GM06990 (cell line): Measurements from ENCODE around the gene DNM1.

Source experiments
- DNase-seq: peaks from one replicate; pipeline ENCODE4 v3.0.0-alpha.2; 2011; ENCODE audit not compliant: insufficient read length; ENCODE audit errors: extremely low read depth
- H3K27me3 ChIP-seq: replicated peaks from 2 replicates; pipeline ENCODE4 v1.6.0; 2011; ENCODE audit warnings: low read length; ENCODE audit not compliant: control insufficient read depth, insufficient read depth
- H3K36me3 ChIP-seq: 2 replicates; pipeline ENCODE4 v1.5.1; 2011; ENCODE audit warnings: low read length; ENCODE audit not compliant: control insufficient read depth, insufficient read depth
- H3K4me3 ChIP-seq: replicated peaks from 2 replicates; pipeline ENCODE4 v1.5.1; 2011; ENCODE audit warnings: low read depth, mild to moderate bottlenecking, control low read depth, low read length
- TF ChIP-seq, protein P1 (sequence below): IDR thresholded peaks from 2 replicates; pipeline ENCODE4 v1.5.1; 2011; ENCODE audit warnings: low read length, control low read depth, mild to moderate bottlenecking, inconsistent platforms; ENCODE audit not compliant: insufficient read depth, poor library complexity, severe bottlenecking

DNM1 gene

DNA sequence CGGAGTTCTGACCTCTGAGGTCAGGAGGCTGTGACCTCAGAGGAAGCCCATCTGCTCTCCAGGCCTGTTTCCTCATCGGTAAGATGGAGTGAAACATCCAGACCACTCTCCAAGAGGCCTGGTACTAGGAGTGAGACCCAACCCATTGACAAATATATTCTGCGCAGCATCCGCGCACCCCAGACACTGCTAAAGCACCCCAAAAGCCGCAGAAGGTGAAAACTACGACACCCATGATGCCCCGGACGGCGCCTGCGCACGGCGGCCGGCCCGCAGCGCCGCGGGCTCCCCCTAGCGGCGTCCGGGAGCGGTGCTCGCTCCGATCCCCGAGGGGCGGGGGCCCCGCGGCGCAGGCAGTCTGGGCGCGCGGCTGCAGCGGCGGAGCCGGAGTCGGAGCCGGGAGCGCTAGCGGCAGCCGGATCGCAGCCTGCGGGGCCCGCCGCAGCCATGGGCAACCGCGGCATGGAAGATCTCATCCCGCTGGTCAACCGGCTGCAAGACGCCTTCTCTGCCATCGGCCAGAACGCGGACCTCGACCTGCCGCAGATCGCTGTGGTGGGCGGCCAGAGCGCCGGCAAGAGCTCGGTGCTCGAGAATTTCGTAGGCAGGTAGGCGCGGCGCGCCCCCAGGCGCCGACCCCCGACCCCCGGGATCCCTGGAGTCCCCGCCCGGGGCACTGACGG lies at the start of gene DNM1:
TSS of gene DNM1 (plus strand) at position 356 of the 683 bp plus-strand sequence. CDS start at position 448, 92 bp downstream.
- DNase-seq = peak; percentile 76
- H3K27me3 ChIP-seq = peaks cover 4% of the 10 kb centered on the region
- TF ChIP-seq, protein P1, sequence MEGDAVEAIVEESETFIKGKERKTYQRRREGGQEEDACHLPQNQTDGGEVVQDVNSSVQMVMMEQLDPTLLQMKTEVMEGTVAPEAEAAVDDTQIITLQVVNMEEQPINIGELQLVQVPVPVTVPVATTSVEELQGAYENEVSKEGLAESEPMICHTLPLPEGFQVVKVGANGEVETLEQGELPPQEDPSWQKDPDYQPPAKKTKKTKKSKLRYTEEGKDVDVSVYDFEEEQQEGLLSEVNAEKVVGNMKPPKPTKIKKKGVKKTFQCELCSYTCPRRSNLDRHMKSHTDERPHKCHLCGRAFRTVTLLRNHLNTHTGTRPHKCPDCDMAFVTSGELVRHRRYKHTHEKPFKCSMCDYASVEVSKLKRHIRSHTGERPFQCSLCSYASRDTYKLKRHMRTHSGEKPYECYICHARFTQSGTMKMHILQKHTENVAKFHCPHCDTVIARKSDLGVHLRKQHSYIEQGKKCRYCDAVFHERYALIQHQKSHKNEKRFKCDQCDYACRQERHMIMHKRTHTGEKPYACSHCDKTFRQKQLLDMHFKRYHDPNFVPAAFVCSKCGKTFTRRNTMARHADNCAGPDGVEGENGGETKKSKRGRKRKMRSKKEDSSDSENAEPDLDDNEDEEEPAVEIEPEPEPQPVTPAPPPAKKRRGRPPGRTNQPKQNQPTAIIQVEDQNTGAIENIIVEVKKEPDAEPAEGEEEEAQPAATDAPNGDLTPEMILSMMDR = no peak

DNA sequence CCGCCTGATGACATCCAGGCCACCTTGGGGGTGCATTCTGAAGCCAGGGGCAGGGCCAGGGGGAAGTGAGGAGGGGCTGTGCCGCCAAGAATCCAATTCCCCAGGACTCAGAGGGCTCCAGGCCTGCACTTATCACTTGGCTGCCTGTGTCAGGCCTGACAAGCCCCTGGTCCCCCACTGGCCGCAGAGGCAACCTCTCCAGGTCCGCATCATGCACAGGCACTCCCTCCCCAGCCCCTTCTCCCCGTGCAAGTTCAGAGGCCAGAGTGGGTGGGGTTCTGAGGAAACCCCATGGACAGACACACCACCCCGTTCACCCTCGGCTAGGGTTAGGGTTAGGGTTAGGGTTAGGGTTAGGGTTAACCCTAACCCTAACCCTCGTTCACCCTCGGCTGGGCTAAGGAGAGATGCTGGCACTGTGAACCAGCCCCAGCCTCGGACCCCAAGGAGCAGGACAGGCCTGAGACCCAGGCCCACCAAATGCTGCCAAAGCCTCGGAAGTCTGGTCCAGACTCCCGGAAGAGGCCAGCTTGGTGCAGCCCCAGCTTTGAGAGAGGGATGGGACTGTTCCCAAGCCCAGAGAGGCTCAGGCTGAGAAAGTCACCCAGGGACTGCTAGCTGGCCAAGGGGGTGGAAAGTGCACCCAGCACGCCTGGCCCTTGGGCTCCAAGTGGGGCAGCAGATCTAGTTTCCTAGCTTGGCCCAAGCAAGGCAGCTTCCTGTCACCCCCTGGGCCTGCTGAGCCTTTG lies 49.1 kb upstream of the DNM1 start:
- Histone ChIP-seq H3K4me3 (no peak overlapping the region), H3K27me3 (no peaks in the 10 kb centered on the region; the same call in 1 of the 2 replicates), H3K36me3 (no peaks in the 10 kb centered on the region)
- no peak for DNase-seq
- TF ChIP-seq, protein P1 = no peak

More for the DNA sequence above, at the start of gene DNM1:
- peak within 1 kb of the TSS; percentile 56 for H3K4me3 ChIP-seq
- H3K36me3 ChIP-seq = no peaks in the 10 kb centered on the region

DNA sequence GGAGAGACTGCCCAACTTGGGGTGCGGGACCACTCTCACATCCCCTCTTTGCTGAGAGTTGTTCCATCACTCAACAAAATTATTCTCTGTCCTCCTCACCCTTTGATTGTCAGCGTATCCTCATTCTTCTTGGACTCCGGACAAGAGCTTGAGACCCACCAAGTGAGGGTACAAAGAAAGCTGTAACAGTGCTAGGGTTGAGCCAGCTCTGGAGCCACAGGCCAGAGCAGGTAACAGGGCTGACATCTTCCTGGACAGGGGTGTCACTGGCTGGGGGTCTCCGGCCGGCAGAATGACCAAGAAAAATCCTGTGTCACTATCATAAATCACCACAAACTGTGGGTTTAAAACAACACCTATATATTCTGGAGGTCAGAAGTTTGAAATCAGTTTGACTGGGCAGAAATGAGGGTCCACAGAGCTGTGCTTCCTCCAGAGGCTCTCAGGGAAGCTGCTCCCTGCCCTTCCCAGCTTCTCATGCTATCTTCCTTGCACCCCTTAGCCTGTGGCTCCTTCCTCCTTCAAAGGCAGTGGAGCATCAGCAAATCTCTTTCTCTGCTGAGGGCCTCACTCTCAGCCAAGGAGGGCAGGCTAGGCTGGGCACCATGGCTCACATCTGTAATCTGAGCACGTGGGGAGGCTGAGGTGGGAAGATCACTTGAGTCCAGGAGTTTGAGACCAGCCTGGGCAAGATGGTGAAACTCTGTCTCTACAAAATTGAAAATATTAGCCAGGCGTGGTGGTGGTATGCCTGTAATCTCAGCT lies 47.3 kb upstream of the DNM1 start:
- H3K4me3 ChIP-seq = no peak overlapping the region
- H3K27me3 ChIP-seq = no peaks in the 10 kb centered on the region
- TF ChIP-seq, protein P1 = no peak
- DNase-seq = no peak
- H3K36me3 ChIP-seq = no peaks in the 10 kb centered on the region

DNA sequence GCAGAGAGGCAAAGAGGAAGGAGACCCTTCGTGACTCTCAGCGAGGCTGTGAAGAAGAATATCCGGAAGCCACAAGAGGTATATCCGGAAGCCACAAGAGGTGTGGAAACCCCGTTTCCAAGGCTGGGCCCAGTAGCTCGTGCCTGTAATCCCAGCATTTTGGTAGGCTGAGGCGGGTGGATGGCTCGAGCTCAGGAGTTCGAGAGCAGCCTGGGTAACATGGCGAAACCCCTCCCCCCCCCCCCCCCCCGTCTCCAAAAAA lies 43.7 kb upstream of the DNM1 start:
- Histone ChIP-seq H3K4me3 (peak overlapping the region; percentile 66), H3K27me3 (no peaks in the 10 kb centered on the region), H3K36me3 (peaks cover 6% of the 10 kb centered on the region)
- TF ChIP-seq, protein P1 = no peak
- peak; percentile 50 for DNase-seq

DNA sequence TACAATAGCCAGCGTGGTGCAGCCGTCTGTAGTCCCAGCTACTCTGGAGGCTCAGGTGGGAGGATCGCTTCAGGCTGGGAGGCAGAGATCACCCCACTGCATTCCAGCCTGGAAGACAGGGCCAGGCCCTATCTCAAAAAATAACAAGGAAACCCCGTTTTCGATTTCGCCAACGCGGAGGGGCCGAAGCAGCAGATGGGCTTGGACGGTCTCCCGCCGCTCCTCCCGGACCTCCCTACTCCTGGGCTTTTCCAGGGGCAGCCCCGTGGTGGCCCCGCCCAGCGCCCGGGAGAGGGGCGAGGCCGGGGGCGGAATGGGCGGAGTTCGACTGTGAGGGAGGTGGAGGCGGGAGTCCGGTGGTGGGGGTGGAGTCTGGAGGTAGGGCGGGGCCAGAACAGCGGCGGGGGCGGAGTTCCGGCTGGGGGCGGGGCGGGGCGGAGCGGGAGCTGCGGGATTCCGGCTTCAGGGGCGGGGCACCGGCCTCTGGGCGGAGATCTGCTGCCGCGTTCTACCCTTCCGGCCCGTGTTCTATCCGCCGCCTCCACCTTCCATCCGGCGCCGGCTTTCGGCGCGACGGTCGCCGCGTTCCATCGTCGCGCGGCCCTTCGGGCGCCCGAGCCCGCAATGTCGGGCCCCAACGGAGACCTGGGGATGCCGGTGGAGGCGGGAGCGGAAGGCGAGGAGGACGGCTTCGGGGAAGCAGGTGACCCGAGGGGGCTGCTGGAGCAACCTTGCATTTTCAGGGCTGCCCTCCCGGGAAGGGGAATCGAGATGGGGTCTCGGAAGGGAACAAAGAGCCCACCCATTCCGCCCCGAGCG lies 43.2 kb upstream of the DNM1 start, which contains the start of gene BBLN:
TSS of gene BBLN (plus strand) at position 482 of the 819 bp plus-strand sequence. CDS start at position 625, 143 bp downstream.
- Histone ChIP-seq H3K36me3 (peaks cover 6% of the 10 kb centered on the region), H3K4me3 (peak within 1 kb of the TSS; percentile 80), H3K27me3 (no peaks in the 10 kb centered on the region)
- DNase-seq = peak; percentile 89
- TF ChIP-seq, protein P1 = no peak
